Sciatic nerve (tissue), 2 donors: ENCODE measurements around the gene C19orf44. TPM values are rescaled to one million over a fixed set of nuclear protein-coding genes. Genes with fewer than 3 reads are reported as not detected.
"Not testable (repeated sequence)": the region's sequence is repeated elsewhere in the genome, so short reads cannot be mapped to it uniquely, and the experiment has no call there.

Source experiments
- ATAC-seq: fragments of 200-7000 bp; cut with Tn5 transposase; one replicate; pipeline ENCODE4 v1.9.1; 2020; ENCODE audit warnings: mild to moderate bottlenecking, moderate library complexity
- DNase-seq: peaks from one replicate; pipeline ENCODE4 v3.0.0-alpha.2; 2020; ENCODE audit warnings: low spot score
- intact Hi-C: fragments of 100-400 bp; cut with DNase I; formaldehyde crosslinking; loops from one replicate; pipeline ENCODE4 v1.14.2; 2022
- total RNA-seq: library from RNA; stranded (reverse); fragmentation: NEBNext Ultra II Directional; extraction: Animal tissue kit (Norgen Biotek cat#: 25700); gene quantifications from one replicate; pipeline ENCODE4 v1.2.1, GENCODE V29; 2021
- donor health status: DM: no; HTN: no; CAD: no.
- donor health status: DM: no; HTN: no; CAD: no.

Gene C19orf44
- total RNA-seq, 1 donor from 2014 or later, result 11.2 TPM

- ATAC-seq, result no peak
- DNase-seq, result no peak
- intact Hi-C loops, result no loop called here
Measured at GRCh38 chr19:16465239-16465638, 31.0 kb upstream of the C19orf44 start.

DNA sequence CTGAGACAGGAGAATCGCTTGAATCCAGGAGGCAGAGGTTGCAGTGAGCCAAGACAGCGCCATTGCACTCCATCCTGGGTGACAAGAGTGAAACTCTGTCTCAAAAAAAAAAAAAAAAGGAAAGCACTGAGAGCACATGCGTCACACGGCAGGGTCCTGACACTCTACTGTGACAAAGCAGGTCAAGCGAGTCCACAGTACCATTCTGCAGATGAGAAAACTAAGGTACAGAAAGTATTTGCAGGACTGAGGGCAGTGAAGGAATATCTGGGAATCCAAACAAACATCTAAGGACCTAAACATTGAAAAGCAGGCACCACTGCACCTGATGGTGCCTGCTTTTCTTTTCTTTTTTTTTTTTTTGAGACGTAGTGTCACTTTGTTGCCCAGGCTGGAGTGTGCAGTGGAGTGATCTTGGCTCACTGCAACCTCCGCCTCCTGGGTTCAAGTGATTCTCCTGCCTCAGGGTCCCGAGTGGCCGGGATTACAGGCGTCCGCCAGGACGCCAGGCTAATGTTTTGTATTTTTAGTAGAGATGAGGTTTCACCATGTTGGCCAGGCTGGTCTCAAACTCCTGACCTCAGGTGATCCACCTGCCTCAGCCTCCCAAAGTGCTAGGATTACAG is 29.3 kb upstream of the C19orf44 start:
- DNase-seq, ATAC-seq, intact Hi-C loops: not testable (repeated sequence)

DNA sequence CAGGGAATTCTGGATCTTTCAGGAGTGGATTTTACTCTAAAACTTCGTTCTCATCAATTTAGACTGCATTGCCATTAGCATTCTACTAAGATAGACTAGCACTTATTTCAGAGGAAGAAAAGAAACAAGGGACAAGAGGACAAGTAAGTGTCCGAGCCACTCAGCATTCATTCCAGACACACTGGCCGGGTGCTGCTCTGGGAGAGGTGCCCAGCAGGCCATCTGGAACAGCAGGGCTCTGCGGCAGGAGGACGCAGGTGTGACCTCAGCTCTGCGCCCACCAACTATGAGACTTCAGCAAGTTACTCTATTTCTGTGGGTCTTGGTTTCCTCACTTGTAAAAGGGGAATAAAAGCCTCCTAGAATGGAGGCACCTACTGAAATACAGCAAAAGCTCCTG is 28.6 kb upstream of the C19orf44 start:
- intact Hi-C loops, result no loop called here
- ATAC-seq (no peak), DNase-seq (no peak)

DNA sequence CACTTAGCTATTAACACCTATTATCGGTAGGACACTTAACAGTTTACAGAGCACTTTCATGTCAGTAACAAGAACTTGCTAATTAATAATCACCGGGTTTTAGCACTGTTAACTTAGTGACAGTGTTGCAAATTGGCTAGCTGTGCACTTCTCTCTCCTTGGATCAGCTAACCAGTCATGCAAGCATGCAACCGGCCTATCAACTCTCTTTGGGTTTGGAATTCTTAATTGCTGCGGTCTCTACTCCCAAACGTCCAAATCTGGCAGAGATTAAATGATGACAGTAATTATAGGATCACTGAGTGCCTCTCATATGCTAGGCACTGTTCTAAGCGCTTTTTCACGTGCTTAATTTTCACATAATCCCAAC is 25.7 kb upstream of the C19orf44 start:
- intact Hi-C loops, result no loop called here
- DNase-seq (no peak), ATAC-seq (no peak)

GRCh38 chr19:16470911-16471811 is 25.0 kb upstream of the C19orf44 start:
- ATAC-seq, result no peak
- intact Hi-C loops, result no loop called here
- DNase-seq, result peak; percentile 65

DNA sequence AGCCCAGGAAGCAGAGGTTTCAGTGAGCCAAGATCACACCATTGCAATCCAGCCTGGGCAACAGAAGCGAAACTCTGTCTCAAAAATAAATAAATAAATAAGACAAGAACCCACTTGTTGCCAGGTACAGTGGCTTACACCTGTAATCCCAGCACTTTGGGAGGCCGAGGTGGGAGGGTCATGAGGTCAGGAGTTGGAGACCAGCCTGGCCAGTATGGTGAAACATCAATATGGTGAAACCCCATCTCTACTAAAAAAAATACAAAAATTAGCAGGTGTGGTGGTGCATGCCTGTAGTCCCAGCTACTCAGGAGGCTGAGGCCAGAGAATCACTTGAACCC is 23.7 kb upstream of the C19orf44 start:
- ATAC-seq, intact Hi-C loops: not testable (repeated sequence)

GRCh38 chr19:16472992-16473391 is 23.2 kb upstream of the C19orf44 start:
- no peak for DNase-seq
- intact Hi-C loops, result no loop called here
- no peak for ATAC-seq

More for the DNA sequence above, 23.7 kb upstream of the C19orf44 start:
- not testable (repeated sequence) for DNase-seq

DNA sequence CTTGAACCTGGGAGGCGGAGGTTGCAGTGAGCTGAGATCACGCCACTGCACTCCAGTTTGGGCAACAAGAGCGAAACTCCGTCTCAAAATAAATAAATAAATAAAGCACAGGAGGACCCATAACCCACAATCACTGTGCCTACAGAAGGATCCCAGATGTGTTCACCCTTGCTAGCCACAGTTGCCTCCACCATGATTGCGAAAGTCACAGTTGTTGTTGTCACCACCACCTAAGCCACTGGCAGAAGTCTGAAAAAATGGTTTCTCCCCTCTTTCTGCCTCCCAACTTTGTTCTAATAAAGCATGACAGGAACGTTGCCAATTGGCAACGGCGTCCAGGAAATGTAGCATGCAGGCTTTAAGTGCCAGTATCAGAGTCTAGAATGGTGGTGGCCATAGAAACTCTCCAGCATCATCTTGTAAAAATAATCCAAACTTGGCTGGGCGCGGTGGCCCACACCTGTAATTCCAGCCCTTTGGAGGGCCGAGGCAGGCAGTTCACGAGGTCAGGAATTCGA is 22.3 kb upstream of the C19orf44 start:
- no peak for ATAC-seq
- no peak for DNase-seq
- intact Hi-C loops, result no loop called here

DNA sequence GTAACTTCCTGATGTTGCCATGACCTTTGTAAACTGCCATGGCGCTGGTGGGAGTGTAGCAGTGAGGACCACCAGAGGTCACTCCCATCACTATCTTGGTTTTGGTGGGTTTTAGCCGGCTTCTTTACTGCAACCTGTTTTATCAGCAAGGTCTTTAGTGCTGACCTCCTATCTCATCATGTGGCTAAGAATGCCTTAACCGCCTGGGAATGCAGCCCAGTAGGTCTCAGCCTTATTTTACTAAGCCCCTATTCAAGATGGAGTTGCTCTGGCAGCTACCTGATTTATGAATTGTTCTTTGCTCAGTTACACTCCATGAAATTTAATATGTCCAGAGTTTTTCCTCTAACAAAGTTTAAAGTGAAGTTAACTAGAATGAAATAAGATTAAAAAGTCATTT is 19.8 kb upstream of the C19orf44 start:
- DNase-seq, result no peak
- no peak for ATAC-seq
- intact Hi-C loops, result no loop called here

DNA sequence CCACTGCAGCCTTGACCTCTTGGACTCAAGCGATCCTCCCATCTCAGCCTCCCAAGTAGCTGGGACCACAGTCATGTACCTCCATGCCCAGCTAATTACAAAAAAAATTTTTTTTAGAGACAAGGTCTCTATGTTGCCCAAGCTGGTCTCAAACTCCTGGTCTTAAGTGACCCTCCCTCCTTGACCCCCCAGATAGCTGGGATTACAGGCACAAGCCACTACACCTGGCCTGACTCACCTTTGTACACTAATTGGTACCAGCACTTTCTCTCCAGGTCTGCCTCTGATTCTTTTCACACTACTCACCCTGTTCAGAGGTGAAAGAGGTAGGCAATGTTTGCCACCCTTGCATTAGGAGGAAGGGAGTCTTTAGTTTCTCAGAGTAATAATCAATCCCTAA is 18.9 kb upstream of the C19orf44 start:
- ATAC-seq, result no peak
- intact Hi-C loops, result no loop called here
- DNase-seq, result no peak

DNA sequence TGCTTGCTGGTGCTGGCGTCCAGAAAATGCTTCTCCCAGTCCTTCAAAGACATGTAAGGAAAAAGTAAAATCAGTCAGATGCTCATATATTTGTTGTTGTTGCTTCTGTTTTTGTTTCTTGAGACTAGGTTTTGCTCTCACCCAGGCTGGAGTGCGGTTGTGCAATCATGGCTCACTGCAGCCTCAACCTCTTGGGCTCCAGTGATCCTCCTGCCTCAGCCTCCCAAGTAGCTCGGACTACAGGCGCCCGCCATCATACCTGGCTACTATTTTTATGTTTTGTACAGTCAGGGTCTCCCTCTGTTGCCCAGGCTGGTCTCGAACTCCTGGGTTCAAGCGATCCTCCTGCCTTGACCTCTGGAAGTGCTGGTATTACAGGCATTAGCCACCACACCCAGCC is 13.4 kb upstream of the C19orf44 start:
- intact Hi-C loops, result no loop called here
- ATAC-seq (no peak), DNase-seq (no peak)

GRCh38 chr19:16486476-16486875 is 9.7 kb upstream of the C19orf44 start:
- intact Hi-C loops, ATAC-seq: not testable (repeated sequence)

GRCh38 chr19:16496613-16496983 is 404 bp downstream of the C19orf44 start:
- ATAC-seq (peak; percentile 0), DNase-seq (no peak)
- intact Hi-C loops, result no loop called here

More at GRCh38 chr19:16486476-16486875, 9.7 kb upstream of the C19orf44 start:
- not testable (repeated sequence) for DNase-seq

DNA sequence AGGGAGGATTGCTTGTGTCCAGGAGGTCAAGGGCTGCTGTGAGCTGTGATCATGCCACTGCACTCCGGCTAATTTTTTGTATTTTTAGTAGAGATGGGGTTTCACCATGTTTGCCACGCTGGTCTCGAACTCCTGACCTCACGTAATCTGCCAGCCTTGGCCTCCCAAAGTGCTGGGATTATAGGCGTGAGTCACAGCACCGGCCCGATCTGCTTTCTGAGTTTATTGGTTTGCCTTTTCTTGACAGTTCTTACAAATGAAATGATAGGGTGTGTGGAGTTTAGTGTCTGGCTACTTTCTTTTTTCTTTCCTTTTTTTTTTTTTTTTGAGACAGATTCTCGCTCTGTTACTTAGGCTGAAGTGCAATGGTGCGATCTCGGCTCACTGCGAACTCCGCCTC is 848 bp downstream of the C19orf44 start:
- DNase-seq, result no peak
- no peak for ATAC-seq
- intact Hi-C loops, result no loop called here

GRCh38 chr19:16497837-16498236 is 1.6 kb downstream of the C19orf44 start:
- intact Hi-C loops, result no loop called here
- ATAC-seq, result no peak
- no peak for DNase-seq

- ATAC-seq, result no peak
- DNase-seq, result no peak
- intact Hi-C loops, result no loop called here
Measured at GRCh38 chr19:16504271-16504670, 8.1 kb downstream of the C19orf44 start.

DNA sequence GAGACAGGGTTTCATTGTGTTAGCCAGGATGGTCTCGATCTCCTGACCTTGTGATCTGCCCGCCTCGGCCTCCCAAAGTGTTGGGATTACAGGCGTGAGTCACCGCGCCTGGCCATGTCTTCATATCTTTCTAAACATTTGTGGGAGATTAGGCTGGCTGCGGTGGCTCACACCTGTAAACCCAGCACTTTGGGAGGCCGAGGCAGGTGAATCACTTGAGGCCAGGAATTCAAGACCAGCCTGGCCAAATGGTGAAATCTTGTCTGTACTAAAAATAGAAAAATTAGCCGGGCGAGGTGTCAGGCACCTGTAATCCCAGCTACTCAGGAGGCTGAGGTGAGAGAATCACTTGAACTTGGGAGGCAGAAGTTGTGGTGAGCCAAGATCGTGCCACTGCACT is 10.0 kb downstream of the C19orf44 start:
- ATAC-seq, DNase-seq, intact Hi-C loops: not testable (repeated sequence)

GRCh38 chr19:16506961-16507360 is 10.8 kb downstream of the C19orf44 start:
- intact Hi-C loops, result no loop called here
- no peak for ATAC-seq
- DNase-seq, result no peak

DNA sequence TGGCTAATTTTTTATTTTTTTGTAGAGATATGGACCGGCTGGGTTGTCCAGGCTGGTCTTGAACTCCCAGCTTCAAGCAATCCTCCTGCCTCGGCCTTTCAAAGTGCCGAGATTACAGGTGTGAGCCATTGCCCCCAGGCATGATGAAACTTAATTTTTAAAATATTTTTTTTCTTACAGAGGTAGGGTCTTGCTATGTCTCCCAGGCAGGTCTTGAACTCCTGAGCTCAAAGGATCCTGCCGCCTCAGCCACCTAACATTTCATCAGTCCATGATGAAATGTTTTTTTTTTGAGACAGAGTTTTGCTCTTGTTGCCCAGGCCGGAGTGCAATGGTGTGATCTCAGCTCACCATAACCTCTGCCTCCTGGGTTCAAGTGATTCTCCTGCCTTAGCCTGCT is 12.4 kb downstream of the C19orf44 start:
- ATAC-seq (no peak), DNase-seq (no peak)
- intact Hi-C loops, result no loop called here
